Breast epithelium (tissue), 4 donors: ENCODE measurements around the gene POLA1. TPM values are rescaled to one million over a fixed set of nuclear protein-coding genes. Genes with fewer than 3 reads are reported as not detected.
"Not testable (repeated sequence)": the region's sequence is repeated elsewhere in the genome, so short reads cannot be mapped to it uniquely, and the experiment has no call there.

Experiments used
- DNase-seq, 2 donors: peaks; one replicate each; pipeline ENCODE4 v3.0.0-alpha.2; 2019; ENCODE audit warnings: low spot score in 2 of 2
- H3K27ac ChIP-seq, 2 donors: fragments of 200-600 bp; sonication (generic) in 1 of 2; one replicate each; pipeline ENCODE4 v1.5.1; 2016 to 2019; ENCODE audit warnings: mild to moderate bottlenecking in 1 of 2
- H3K27me3 ChIP-seq, 2 donors: fragments of 200-600 bp; sonication (generic) in 1 of 2; one replicate each; pipeline versions ENCODE4 v1.5.1 to v1.6.0; 2017 to 2019; ENCODE audit warnings: control low read depth in 1 of 2, mild to moderate bottlenecking in 1 of 2
- H3K36me3 ChIP-seq: fragments of 200-600 bp; one replicate; pipeline ENCODE4 v1.5.1; 2019
- H3K4me1 ChIP-seq, 2 donors: fragments of 200-600 bp; sonication (generic); one replicate each; pipeline ENCODE4 v1.5.1; 2016 to 2019; ENCODE audit warnings: control low read depth in 1 of 2
- H3K4me3 ChIP-seq, 3 donors: fragments of 200-600 bp; sonication (generic); 1 replicate in 2 of 3; 2 replicates in 1 of 3; pipeline ENCODE4 v1.5.1; 2016 to 2019; ENCODE audit warnings: mild to moderate bottlenecking in 3 of 3, moderate library complexity in 2 of 3
- H3K9me3 ChIP-seq, 2 donors: fragments of 200-600 bp; sonication (generic) in 1 of 2; one replicate each; pipeline ENCODE4 v1.5.1; 2016 to 2019; ENCODE audit warnings: control low read depth in 1 of 2
- CTCF ChIP-seq, 3 donors: fragments of 450-650 bp; IDR thresholded peaks; one replicate each; pipeline ENCODE4 v1.5.1; 2016 to 2017; ENCODE audit warnings: antibody characterized with exemption in 3 of 3, mild to moderate bottlenecking in 3 of 3, moderate library complexity in 3 of 3
- POLR2A ChIP-seq: fragments of 450-650 bp; IDR thresholded peaks from one replicate; pipeline ENCODE4 v1.6.1; 2016; ENCODE audit warnings: antibody characterized with exemption, mild to moderate bottlenecking, moderate library complexity
- POLR2AphosphoS5 ChIP-seq, 3 donors: sonication (generic); formaldehyde crosslinking; IDR thresholded peaks; one replicate each; pipeline ENCODE4 v1.6.1; 2017; ENCODE audit warnings: antibody characterized with exemption in 3 of 3
- intact Hi-C: fragments of 100-400 bp; cut with DNase I; formaldehyde crosslinking; loops from one replicate; pipeline ENCODE4 v1.15.1; 2023; ENCODE audit warnings: low total_unique reads
- total RNA-seq, 3 donors: library from RNA; depleted of rRNA; stranded (reverse); fragments of >200 nt; gene quantifications; one replicate each; pipeline ENCODE4 v1.1.0, GENCODE V29; 2016

POLA1 gene
- total RNA-seq, 3 donors from 2014 or later: 8.2 to 21.8 (median 20.3) TPM

GRCh38 chrX:24651783-24652182, 41.9 kb upstream of the POLA1 start:
- intact Hi-C loops: loop anchor here (2.0 kb wide), 1 partner anchor 19 kb away; no protein-coding TSS in a partner anchor
- no peak for TF ChIP-seq CTCF (IDR thresholded peaks at IDR 0.05)
- no peak for TF ChIP-seq POLR2AphosphoS5 (IDR thresholded peaks at IDR 0.05)
- TF ChIP-seq POLR2A: no peak
- Histone ChIP-seq H3K4me3 (no peak overlapping the region), H3K36me3 (no peaks in the 10 kb centered on the region), H3K9me3 (no peaks in the 10 kb centered on the region), H3K27me3 (peaks cover 0 to 21% of the 10 kb centered on the region in 2 donors), H3K4me1 (no peaks in the 10 kb centered on the region), H3K27ac (no peak overlapping the region)
- no peak for DNase-seq

DNA sequence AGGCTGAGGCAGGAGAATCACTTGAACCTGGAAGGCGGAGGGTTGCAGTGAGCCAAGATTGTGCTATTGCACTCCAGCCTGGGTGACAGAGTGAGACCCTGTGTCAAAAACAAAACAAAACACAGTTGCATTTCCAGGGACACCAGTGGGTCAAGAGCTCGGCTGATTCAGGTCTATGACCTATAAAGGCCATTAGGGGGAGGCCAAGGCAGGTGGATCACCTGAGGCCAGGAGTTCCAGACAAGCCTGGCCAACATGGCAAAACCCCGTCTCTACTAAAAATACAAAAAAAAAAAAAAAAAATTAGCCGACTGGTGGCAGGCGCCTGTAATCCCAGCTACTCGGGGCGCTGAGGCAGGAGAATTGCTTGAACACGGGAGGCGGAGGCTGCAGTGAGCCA, 38.0 kb upstream of the POLA1 start:
- intact Hi-C loops, DNase-seq: not testable (repeated sequence)

GRCh38 chrX:24657671-24658386, 35.9 kb upstream of the POLA1 start:
- no peaks in the 10 kb centered on the region for H3K9me3 ChIP-seq
- intact Hi-C loops: no loop called here
- peaks cover 0 to 17% of the 10 kb centered on the region in 2 donors for H3K27me3 ChIP-seq
- no peaks in the 10 kb centered on the region for H3K36me3 ChIP-seq
- no peak overlapping the region for H3K4me3 ChIP-seq
- TF ChIP-seq POLR2A (no peak), CTCF (IDR thresholded peaks at IDR 0.05) (no peak), POLR2AphosphoS5 (IDR thresholded peaks at IDR 0.05) (no peak)
- no peak overlapping the region for H3K27ac ChIP-seq
- H3K4me1 ChIP-seq: no peaks in the 10 kb centered on the region
- DNase-seq: no peak

More for the DNA sequence above, 38.0 kb upstream of the POLA1 start:
- not testable (repeated sequence) for H3K9me3 ChIP-seq, H3K4me1 ChIP-seq, H3K36me3 ChIP-seq, H3K4me3 ChIP-seq, H3K27ac ChIP-seq, H3K27me3 ChIP-seq

- intact Hi-C loops: no loop called here
- no peak overlapping the region for H3K4me3 ChIP-seq
These were observed 35.3 kb upstream of the POLA1 start for GRCh38 chrX:24658421-24658820.

GRCh38 chrX:24659106-24659505, 34.6 kb upstream of the POLA1 start:
- Histone ChIP-seq H3K36me3 (no peaks in the 10 kb centered on the region), H3K4me3 (no peak overlapping the region), H3K27me3 (peaks cover 0 to 30% of the 10 kb centered on the region in 2 donors), H3K9me3 (no peaks in the 10 kb centered on the region), H3K4me1 (no peaks in the 10 kb centered on the region), H3K27ac (no peak overlapping the region)
- TF ChIP-seq POLR2AphosphoS5 (IDR thresholded peaks at IDR 0.05) (no peak), CTCF (IDR thresholded peaks at IDR 0.05) (no peak), POLR2A (no peak)
- intact Hi-C loops: no loop called here
- DNase-seq: no peak

More at GRCh38 chrX:24658421-24658820, 35.3 kb upstream of the POLA1 start:
- Histone ChIP-seq H3K36me3 (no peaks in the 10 kb centered on the region), H3K27me3 (peaks cover 0 to 23% of the 10 kb centered on the region in 2 donors), H3K9me3 (no peaks in the 10 kb centered on the region), H3K4me1 (no peaks in the 10 kb centered on the region), H3K27ac (no peak overlapping the region)
- no peak for TF ChIP-seq POLR2AphosphoS5 (IDR thresholded peaks at IDR 0.05)
- no peak for TF ChIP-seq CTCF (IDR thresholded peaks at IDR 0.05)
- TF ChIP-seq POLR2A: no peak
- DNase-seq: no peak
